ENCODE data around the gene IGF2R.

Gene IGF2R

DNA sequence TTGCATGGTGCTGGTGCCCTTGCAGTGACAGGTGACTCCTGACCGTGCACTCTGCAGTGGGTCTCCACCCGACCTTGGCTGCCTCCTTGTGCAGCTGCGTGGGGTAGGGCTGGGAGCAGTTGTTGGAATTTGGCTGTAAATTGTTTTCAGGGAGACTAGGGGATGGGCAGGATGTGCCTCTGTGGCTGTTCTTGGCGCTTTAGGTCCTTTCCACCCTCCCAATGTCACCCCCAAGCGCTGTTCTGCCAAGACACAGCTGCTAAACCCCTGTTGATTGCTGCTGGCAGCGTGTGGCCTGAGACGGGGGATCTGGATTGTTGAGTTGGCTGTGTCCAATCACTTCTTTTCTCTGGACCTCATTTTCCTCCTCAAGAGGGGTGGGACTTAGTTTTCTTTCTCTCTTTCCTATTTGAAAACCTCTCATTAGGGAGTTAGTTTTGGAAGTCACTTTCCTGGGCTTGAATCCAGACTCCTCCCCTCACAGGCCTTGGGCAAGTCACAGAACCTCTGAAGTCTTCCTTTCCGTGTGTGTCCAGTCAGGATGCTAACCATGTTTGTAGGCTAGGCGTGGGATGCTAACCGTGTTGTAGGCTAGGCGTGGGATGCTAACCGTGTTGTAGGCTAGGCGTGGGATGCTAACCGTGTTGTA is 8.5 kb downstream of the IGF2R start:
- no peak for DNase-seq (ENCODE audit: low spot score)

DNA sequence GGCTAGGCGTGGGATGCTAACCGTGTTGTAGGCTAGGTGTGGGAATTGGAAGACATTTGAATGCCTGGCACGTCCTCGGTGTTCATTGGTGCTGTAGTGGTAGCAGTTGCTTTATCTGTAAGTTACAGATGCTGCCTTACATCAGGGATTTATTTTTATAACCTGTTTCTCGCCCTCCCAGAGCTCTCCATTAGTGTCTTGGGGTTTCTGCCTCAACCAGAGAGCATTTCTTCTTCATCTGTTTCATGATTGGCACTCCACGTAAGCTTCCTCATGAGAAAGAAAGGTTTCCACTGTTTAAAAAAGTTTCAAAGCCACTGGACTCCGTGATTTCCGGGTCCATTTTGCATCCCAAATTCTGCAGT is 9.0 kb downstream of the IGF2R start:
- no peak for DNase-seq (ENCODE audit: low spot score)

DNA sequence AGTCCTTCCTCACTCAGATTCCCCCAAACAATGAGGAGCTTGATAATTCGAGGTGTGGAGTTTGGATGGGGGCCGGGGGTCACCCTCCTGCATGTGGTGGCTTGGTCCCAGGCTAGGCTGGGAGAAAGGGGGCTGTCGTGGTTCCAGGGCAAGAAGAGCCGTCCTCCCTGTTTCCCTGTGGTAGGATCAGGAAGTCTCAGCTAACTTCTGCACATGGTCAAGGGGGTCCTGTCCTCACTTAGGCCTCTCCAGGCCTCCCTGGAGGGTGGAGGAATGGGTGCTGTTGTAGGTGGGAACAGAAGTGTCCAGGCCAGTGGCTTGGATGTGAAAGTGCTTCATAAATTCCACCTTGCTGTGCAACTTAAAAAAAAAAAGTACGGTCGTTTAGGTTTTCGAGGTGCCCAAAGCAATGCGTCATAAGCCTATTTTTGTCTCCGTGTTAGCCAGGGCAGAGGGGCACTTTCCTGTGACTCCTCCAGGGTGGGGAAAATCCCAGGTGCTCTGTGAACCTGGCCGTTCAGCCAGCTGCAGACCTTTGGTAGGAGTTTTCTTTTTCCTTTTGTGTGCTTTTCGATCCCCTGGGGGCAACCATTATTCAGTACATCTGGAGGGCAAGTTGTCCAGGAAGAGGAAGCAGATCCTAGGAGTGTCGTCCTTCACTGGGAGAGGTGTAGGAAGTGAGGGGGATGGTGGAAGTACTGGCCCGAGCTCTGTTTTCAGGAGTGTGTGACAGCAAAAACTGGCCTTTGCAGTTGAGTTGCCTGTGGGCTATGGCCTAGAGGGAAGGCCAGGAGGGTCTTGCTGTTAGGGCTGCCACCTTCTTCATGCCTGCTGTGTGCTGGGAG is 9.6 kb downstream of the IGF2R start:
- peak; percentile 58 for DNase-seq (ENCODE audit: low spot score)

DNA sequence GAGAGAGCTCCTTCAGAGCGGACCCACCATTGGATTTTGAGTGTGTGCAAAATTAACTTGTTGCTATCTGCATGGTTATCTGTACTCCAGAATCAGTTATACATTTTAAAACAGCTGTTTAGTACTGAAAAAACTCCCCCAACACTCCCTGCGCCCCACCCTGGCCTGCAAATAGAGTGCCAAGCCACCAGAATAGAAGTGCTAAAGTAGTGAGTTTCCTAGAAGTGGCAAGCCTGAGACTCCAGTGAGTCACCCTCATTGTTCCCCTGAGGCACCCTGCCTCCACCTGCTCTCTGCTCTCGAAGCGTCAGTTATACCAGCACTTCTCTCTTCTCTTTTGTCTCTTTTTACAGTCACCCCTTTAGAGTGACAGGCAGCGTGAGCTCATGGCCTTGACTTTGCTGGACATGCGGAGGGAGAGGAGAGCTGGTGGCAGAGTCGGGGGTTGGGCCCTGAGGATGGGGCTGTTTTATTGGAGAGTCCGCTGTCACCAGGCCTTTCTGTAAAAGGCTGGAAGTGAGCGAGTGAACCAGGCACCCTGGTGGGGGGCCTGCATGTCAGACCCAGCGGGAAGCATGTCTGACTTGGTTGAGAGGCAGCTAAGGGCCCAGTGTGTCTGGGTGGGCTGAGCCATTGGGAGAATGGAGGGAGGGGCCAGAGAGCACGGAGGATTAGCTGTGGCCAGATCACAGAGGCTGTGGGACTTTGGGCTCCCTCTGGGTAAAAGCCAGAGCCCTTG is 10.4 kb downstream of the IGF2R start:
- peak; percentile 86 for DNase-seq (ENCODE audit: low spot score)

GRCh38 chr6:159980474-159980873 is 11.6 kb downstream of the IGF2R start:
- no peak for DNase-seq (ENCODE audit: low spot score)

DNA sequence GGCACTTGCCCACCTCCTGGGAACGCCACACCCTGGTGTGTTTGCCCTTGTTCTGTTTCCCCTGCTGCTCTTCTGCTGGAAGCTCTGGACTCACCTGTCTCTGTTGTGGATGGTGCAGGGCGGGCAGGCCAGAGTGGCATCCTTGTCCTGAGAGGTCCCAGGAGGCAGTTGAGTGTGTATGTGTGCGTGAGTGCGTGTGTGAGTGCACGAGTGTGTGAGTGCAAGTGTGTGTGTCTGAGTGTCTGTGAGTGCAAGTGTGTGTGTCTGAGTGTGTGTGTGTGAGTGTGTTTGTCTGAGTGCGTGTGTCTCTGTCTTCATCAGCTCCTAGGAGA is 12.2 kb downstream of the IGF2R start:
- DNase-seq (ENCODE audit: low spot score), result no peak

GRCh38 chr6:159981403-159982245 is 12.7 kb downstream of the IGF2R start:
- peak; percentile 71 for DNase-seq (ENCODE audit: low spot score)

GRCh38 chr6:159982731-159983506 is 14.0 kb downstream of the IGF2R start:
- peak; percentile 48 for DNase-seq (ENCODE audit: low spot score)

DNA sequence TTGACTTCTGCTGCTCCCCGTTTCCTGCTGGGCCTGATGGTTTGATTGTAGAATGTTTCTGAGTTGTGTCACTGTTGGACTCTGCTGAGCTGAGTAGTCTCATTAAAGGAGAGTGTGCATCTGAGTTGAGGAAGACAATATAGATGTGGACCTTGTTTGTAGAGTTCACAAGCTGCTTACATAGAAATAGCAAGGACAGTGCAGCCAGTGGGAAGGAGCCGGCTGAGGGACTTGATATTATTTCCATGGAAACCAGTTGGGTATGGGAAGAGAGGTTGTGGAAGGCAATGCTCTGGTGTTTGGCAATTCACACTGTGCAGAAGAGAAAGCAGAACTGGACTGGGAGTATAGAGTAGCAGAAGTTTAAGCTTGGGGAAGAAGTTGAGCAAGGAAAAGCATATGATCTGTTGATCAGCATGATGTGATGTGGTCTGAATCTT is 14.8 kb downstream of the IGF2R start:
- DNase-seq (ENCODE audit: low spot score), result no peak

GRCh38 chr6:159984268-159984786 is 15.4 kb downstream of the IGF2R start:
- DNase-seq (ENCODE audit: low spot score), result no peak

DNA sequence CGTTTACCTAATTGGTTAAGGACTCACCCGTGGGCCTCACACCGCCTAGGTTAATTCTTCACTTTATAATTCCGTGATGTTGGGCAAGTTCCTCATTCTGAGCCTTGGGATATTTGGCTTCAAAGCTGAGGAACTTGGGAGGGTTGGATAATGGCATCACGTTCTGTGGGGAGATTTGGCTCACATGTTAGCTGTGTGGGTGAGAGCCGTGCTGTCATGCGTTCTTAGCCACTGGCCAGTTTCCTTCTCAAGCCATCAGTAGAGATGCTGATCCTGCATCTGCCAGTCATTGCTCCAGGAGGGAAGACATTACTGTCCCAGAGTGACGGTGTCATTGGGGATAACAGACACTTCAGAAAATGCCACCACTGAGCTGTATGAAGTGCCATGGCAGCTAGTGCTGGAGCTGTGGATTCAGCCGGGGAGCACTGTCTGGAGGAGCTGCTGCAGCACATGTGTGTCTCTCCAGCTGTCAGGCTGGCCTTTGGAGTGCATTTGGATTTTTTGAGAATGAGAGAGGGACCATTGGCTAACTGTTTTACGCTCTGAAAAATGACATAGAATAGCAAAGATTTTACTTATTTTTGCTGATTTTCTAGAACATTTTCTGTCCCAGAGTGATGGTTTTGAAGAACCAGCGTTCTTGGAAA is 16.5 kb downstream of the IGF2R start:
- no peak for DNase-seq (ENCODE audit: low spot score)

- peak; percentile 45 for DNase-seq (ENCODE audit: low spot score)
Measured at GRCh38 chr6:159988983-159989454, 20.1 kb downstream of the IGF2R start.

GRCh38 chr6:159989492-159990480 is 20.9 kb downstream of the IGF2R start:
- peak; percentile 67 for DNase-seq (ENCODE audit: low spot score)

GRCh38 chr6:159992366-159992765 is 23.5 kb downstream of the IGF2R start:
- DNase-seq (ENCODE audit: low spot score), result no peak

DNA sequence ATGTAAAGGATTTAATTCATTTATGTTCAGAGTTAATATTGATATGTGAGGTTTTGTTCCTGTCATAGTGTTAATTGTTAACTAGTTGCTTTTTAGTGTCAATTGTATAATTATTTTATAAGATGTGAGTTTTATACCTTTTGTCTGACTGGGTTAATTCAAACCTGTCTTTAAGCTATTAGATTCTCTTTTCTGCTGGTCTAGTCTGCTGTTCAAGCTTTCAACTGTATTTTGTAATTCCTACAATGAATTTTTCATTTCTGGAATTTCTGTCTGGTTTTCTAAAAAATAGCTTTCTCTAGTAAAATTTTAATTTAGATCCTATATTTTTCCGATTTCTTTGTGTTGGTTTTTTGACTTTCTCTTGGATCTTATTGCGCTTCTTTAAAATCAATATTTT is 26.5 kb downstream of the IGF2R start:
- no peak for DNase-seq (ENCODE audit: low spot score)

DNA sequence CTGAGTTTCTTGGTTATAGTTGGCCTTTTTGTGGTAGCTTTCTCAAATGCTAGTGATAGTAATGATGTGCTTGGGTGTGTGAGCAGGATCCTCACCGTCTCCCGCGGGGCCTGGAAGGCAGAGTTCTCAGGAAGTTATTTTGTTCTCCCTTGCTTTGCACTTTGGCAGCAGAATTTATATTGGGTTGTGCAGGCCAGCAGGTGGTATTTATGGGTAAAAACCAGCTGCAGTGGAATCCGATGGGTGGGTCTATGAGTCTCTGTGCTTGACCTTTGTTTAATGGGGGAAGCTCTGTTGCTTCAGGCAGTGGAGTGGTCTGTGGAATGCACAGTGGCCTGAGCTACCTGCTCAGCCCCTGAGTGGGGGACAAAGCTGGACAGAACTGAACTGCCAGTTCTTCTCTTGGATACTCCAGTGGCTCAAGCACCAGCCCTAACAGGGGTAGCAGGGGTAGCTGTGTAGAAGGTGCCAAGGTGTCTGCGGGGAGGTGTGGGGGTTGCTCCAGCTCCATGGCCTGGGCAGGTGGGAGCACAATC is 27.3 kb downstream of the IGF2R start:
- DNase-seq (ENCODE audit: low spot score), result no peak

DNA sequence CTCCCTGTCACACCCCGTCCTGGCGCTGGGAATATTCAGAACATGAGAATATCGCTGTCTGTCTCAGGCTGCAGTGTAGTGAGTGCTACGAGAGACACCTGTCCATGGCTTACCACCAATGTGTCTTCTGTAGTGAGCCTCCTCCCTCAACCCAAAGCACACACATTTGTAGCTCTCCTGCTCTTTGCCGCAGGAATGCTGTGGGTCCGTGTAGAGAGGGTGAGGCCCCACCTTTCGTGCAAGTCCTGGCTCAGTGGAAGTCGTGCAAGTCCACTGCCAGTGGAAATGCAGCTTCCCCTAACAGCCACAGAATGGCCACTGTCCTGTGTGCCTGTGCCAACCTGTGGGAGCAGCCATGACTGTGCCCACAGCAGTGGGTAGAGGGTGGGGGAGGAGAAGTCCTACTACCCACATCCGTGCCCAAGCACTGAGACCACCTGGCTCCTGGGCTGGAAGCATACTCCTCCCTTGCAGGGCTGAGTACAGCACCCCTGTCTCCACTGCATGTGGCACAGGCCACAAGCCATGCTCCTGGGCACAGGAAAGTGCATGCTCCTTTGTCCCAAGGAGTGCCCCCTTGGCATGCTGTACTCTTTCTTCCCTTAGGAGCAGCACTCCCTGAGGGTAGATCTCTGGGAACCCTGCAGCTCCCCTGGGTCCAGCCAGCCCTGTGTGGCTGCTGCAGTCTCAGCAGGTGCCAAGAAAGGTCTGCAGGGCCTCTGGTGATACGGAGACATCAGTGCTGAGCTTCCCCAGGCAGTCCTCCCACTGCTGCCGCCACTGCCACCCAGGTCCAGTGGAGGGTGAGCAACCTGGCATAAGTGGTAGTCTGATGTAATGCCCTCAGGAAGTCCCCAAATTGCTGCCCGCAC is 28.0 kb downstream of the IGF2R start:
- no peak for DNase-seq (ENCODE audit: low spot score)
